A673 (cell line): ENCODE results near the gene ZC2HC1C.

Experiments
- CTCF ChIP-seq: fragments of 300-800, 200-600 bp; sonication (generic); conservative IDR thresholded peaks from 2 replicates; pipeline ENCODE4 v1.5.1; 2017; ENCODE audit warnings: low read depth, mild to moderate bottlenecking, antibody characterized with exemption, low read length, moderate library complexity, mixed read lengths
- EZH2 ChIP-seq: fragments of 200-600 bp; sonication (generic); IDR thresholded peaks from 2 replicates; pipeline ENCODE4 v1.6.1; 2017; ENCODE audit warnings: borderline replicate concordance, low read depth, mild to moderate bottlenecking, mixed read lengths, antibody characterized with exemption, low read length; ENCODE audit not compliant: poor library complexity, severe bottlenecking

GRCh38 chr14:75126679-75127473, 57.4 kb downstream of the ZC2HC1C start, which contains the start of gene NEK9:
- TF ChIP-seq EZH2 (no peak), CTCF (no peak)
